Jurkat, Clone E6-1 (cell line): ENCODE data around the gene HCAR3.
"Not testable (repeated sequence)": the region's sequence is repeated elsewhere in the genome, so short reads cannot be mapped to it uniquely, and the experiment has no call there.

Experiments used
- DNase-seq: peaks from one replicate; pipeline ENCODE4 v3.0.0-alpha.2; 2011; ENCODE audit warnings: low read depth, low spot score
- H3K4me3 ChIP-seq: 2 replicates; pipeline ENCODE4 v1.5.1; 2011; ENCODE audit warnings: mild to moderate bottlenecking, low read length, control low read depth, moderate library complexity

Gene HCAR3

GRCh38 chr12:122681814-122682213 lies 34.8 kb downstream of the HCAR3 start:
- H3K4me3 ChIP-seq = no peak overlapping the region
- no peak for DNase-seq

GRCh38 chr12:122680989-122681388 lies 35.6 kb downstream of the HCAR3 start:
- not testable (repeated sequence) for H3K4me3 ChIP-seq, DNase-seq

- not testable (repeated sequence) for H3K4me3 ChIP-seq, DNase-seq
These were observed 39.8 kb downstream of the HCAR3 start for GRCh38 chr12:122676781-122677180.

- not testable (repeated sequence) for H3K4me3 ChIP-seq, DNase-seq
These were observed 40.6 kb downstream of the HCAR3 start for GRCh38 chr12:122676015-122676414.

- DNase-seq = no peak
- no peak overlapping the region for H3K4me3 ChIP-seq
These were observed 44.1 kb downstream of the HCAR3 start for GRCh38 chr12:122672515-122672914.

GRCh38 chr12:122669397-122670070 lies 47.1 kb downstream of the HCAR3 start:
- DNase-seq = no peak
- H3K4me3 ChIP-seq = no peak overlapping the region

- H3K4me3 ChIP-seq = no peak overlapping the region
- DNase-seq = no peak
These were observed 48.3 kb downstream of the HCAR3 start for GRCh38 chr12:122668268-122668667.

GRCh38 chr12:122665759-122666158 lies 50.9 kb downstream of the HCAR3 start:
- DNase-seq = no peak
- H3K4me3 ChIP-seq = no peak overlapping the region

- DNase-seq = no peak
These were observed 51.3 kb downstream of the HCAR3 start for GRCh38 chr12:122665349-122665748.

More at GRCh38 chr12:122665349-122665748, 51.3 kb downstream of the HCAR3 start:
- H3K4me3 ChIP-seq = no peak overlapping the region
